Measurements from ENCODE around the gene CD48. TPM values are rescaled to one million over a fixed set of nuclear protein-coding genes. Genes with fewer than 3 reads are reported as not detected.

CD48 gene
- polyA plus RNA-seq, 4 donors: 5.6 to 28.6 (median 10.7) TPM

GRCh38 chr1:160645386-160646130 is 66.1 kb downstream of the CD48 start:
- Histone ChIP-seq H3K4me3 (ENCODE audit: low read depth in 1 of 3, low read length in 3 of 3) (peak overlapping the region in 2 of 3 donors; percentile 17 to 24), H3K36me3 (ENCODE audit: control insufficient read depth in 3 of 3, insufficient read depth in 2 of 3, low read depth in 1 of 3, low read length in 3 of 3) (no peaks in the 10 kb centered on the region), H3K27me3 (ENCODE audit: control insufficient read depth in 3 of 3, insufficient read depth in 3 of 3, low read length in 3 of 3) (no peaks in the 10 kb centered on the region), H3K9me3 (ENCODE audit: control insufficient read depth in 2 of 2, insufficient read depth in 1 of 2, low read depth in 1 of 2, low read length in 1 of 2) (peaks cover 0 to 4% of the 10 kb centered on the region in 2 donors), H3K27ac (ENCODE audit: low read depth in 1 of 3, low read length in 2 of 3) (peak overlapping the region in 2 of 3 donors; percentile 64 to 81), H3K4me1 (ENCODE audit: control insufficient read depth in 3 of 3, insufficient read depth in 2 of 3, low read depth in 1 of 3, low read length in 2 of 3) (peaks cover 0 to 10% (median 2%) of the 10 kb centered on the region in 3 donors)
- DNase-seq: peak in 1 of 2 donors; percentile 75
- WGBS, 3 donors: 74 to 78% (median 75%) methylated on average over 13 of the region's 13 CpGs
- no peak for FAIRE-seq

- DNase-seq: no peak
- H3K4me3 ChIP-seq (ENCODE audit: low read depth in 1 of 3, low read length in 3 of 3): no peak overlapping the region
- H3K36me3 ChIP-seq (ENCODE audit: control insufficient read depth in 3 of 3, insufficient read depth in 2 of 3, low read depth in 1 of 3, low read length in 3 of 3): no peaks in the 10 kb centered on the region
- no peaks in the 10 kb centered on the region for H3K27me3 ChIP-seq (ENCODE audit: control insufficient read depth in 3 of 3, insufficient read depth in 3 of 3, low read length in 3 of 3)
- no peak overlapping the region for H3K27ac ChIP-seq (ENCODE audit: low read depth in 1 of 3, low read length in 2 of 3)
- peaks cover 0 to 3% of the 10 kb centered on the region in 2 donors for H3K9me3 ChIP-seq (ENCODE audit: control insufficient read depth in 2 of 2, insufficient read depth in 1 of 2, low read depth in 1 of 2, low read length in 1 of 2)
- H3K4me1 ChIP-seq (ENCODE audit: control insufficient read depth in 3 of 3, insufficient read depth in 2 of 3, low read depth in 1 of 3, low read length in 2 of 3): peaks cover 0 to 10% (median 6%) of the 10 kb centered on the region in 3 donors
- no peak for FAIRE-seq
Observed at GRCh38 chr1:160644399-160644798, 67.2 kb downstream of the CD48 start.

- Histone ChIP-seq H3K9me3 (ENCODE audit: control insufficient read depth in 2 of 2, insufficient read depth in 1 of 2, low read depth in 1 of 2, low read length in 1 of 2) (no peaks in the 10 kb centered on the region), H3K4me3 (ENCODE audit: low read depth in 1 of 3, low read length in 3 of 3) (no peak overlapping the region), H3K36me3 (ENCODE audit: control insufficient read depth in 3 of 3, insufficient read depth in 2 of 3, low read depth in 1 of 3, low read length in 3 of 3) (no peaks in the 10 kb centered on the region), H3K27ac (ENCODE audit: low read depth in 1 of 3, low read length in 2 of 3) (peak overlapping the region in 1 of 3 donors; percentile 36), H3K27me3 (ENCODE audit: control insufficient read depth in 3 of 3, insufficient read depth in 3 of 3, low read length in 3 of 3) (no peaks in the 10 kb centered on the region), H3K4me1 (ENCODE audit: control insufficient read depth in 3 of 3, insufficient read depth in 2 of 3, low read depth in 1 of 3, low read length in 2 of 3) (peaks cover 0 to 10% (median 6%) of the 10 kb centered on the region in 3 donors)
- 39 to 68% (median 65%) methylated on average over 5 of the region's 5 CpGs for WGBS, 3 donors
- FAIRE-seq (no peak), DNase-seq (peak in 1 of 2 donors; percentile 35)
Observed at GRCh38 chr1:160643138-160643537, 68.5 kb downstream of the CD48 start.

- DNase-seq (no peak), FAIRE-seq (no peak)
- Histone ChIP-seq H3K36me3 (ENCODE audit: control insufficient read depth in 3 of 3, insufficient read depth in 2 of 3, low read depth in 1 of 3, low read length in 3 of 3) (no peaks in the 10 kb centered on the region), H3K27me3 (ENCODE audit: control insufficient read depth in 3 of 3, insufficient read depth in 3 of 3, low read length in 3 of 3) (no peaks in the 10 kb centered on the region), H3K4me3 (ENCODE audit: low read depth in 1 of 3, low read length in 3 of 3) (no peak overlapping the region), H3K4me1 (ENCODE audit: control insufficient read depth in 3 of 3, insufficient read depth in 2 of 3, low read depth in 1 of 3, low read length in 2 of 3) (peaks cover 0 to 10% (median 6%) of the 10 kb centered on the region in 3 donors), H3K27ac (ENCODE audit: low read depth in 1 of 3, low read length in 2 of 3) (peak overlapping the region in 1 of 3 donors; percentile 4), H3K9me3 (ENCODE audit: control insufficient read depth in 2 of 2, insufficient read depth in 1 of 2, low read depth in 1 of 2, low read length in 1 of 2) (no peaks in the 10 kb centered on the region)
- WGBS, 3 donors: 87 to 98% (median 92%) methylated on average over 2 of the region's 2 CpGs
Observed at GRCh38 chr1:160642281-160642644, 69.4 kb downstream of the CD48 start.

- Histone ChIP-seq H3K27me3 (ENCODE audit: control insufficient read depth in 3 of 3, insufficient read depth in 3 of 3, low read length in 3 of 3) (no peaks in the 10 kb centered on the region), H3K9me3 (ENCODE audit: control insufficient read depth in 2 of 2, insufficient read depth in 1 of 2, low read depth in 1 of 2, low read length in 1 of 2) (no peaks in the 10 kb centered on the region), H3K36me3 (ENCODE audit: control insufficient read depth in 3 of 3, insufficient read depth in 2 of 3, low read depth in 1 of 3, low read length in 3 of 3) (no peaks in the 10 kb centered on the region), H3K27ac (ENCODE audit: low read depth in 1 of 3, low read length in 2 of 3) (peak overlapping the region in 2 of 3 donors; percentile 25 to 73), H3K4me3 (ENCODE audit: low read depth in 1 of 3, low read length in 3 of 3) (no peak overlapping the region), H3K4me1 (ENCODE audit: control insufficient read depth in 3 of 3, insufficient read depth in 2 of 3, low read depth in 1 of 3, low read length in 2 of 3) (peaks cover 0 to 10% (median 6%) of the 10 kb centered on the region in 3 donors)
- WGBS, 3 donors: 68 to 78% (median 73%) methylated on average over 8 of the region's 8 CpGs
- FAIRE-seq (no peak), DNase-seq (no peak)
Observed at GRCh38 chr1:160641323-160642280, 70.0 kb downstream of the CD48 start.

- Histone ChIP-seq H3K4me3 (ENCODE audit: low read depth in 1 of 3, low read length in 3 of 3) (no peak overlapping the region), H3K4me1 (ENCODE audit: control insufficient read depth in 3 of 3, insufficient read depth in 2 of 3, low read depth in 1 of 3, low read length in 2 of 3) (peaks cover 0 to 6% (median 3%) of the 10 kb centered on the region in 3 donors), H3K27me3 (ENCODE audit: control insufficient read depth in 3 of 3, insufficient read depth in 3 of 3, low read length in 3 of 3) (no peaks in the 10 kb centered on the region), H3K27ac (ENCODE audit: low read depth in 1 of 3, low read length in 2 of 3) (peak overlapping the region in 1 of 3 donors; percentile 40), H3K36me3 (ENCODE audit: control insufficient read depth in 3 of 3, insufficient read depth in 2 of 3, low read depth in 1 of 3, low read length in 3 of 3) (no peaks in the 10 kb centered on the region), H3K9me3 (ENCODE audit: control insufficient read depth in 2 of 2, insufficient read depth in 1 of 2, low read depth in 1 of 2, low read length in 1 of 2) (no peaks in the 10 kb centered on the region)
- FAIRE-seq (no peak), DNase-seq (no peak)
- WGBS, 3 donors: 83 to 94% (median 85%) methylated on average over 2 of the region's 2 CpGs
Observed at GRCh38 chr1:160640359-160641123, 71.1 kb downstream of the CD48 start.

GRCh38 chr1:160639652-160640051 is 72.0 kb downstream of the CD48 start:
- no peaks in the 10 kb centered on the region for H3K27me3 ChIP-seq (ENCODE audit: control insufficient read depth in 3 of 3, insufficient read depth in 3 of 3, low read length in 3 of 3)
- 5 to 17% (median 10%) methylated on average over 3 of the region's 3 CpGs for WGBS, 3 donors
- H3K9me3 ChIP-seq (ENCODE audit: control insufficient read depth in 2 of 2, insufficient read depth in 1 of 2, low read depth in 1 of 2, low read length in 1 of 2): no peaks in the 10 kb centered on the region
- H3K36me3 ChIP-seq (ENCODE audit: control insufficient read depth in 3 of 3, insufficient read depth in 2 of 3, low read depth in 1 of 3, low read length in 3 of 3): no peaks in the 10 kb centered on the region
- DNase-seq (no peak), FAIRE-seq (no peak)
- no peak overlapping the region for H3K4me3 ChIP-seq (ENCODE audit: low read depth in 1 of 3, low read length in 3 of 3)
- peak overlapping the region in 1 of 3 donors; percentile 47 for H3K27ac ChIP-seq (ENCODE audit: low read depth in 1 of 3, low read length in 2 of 3)
- H3K4me1 ChIP-seq (ENCODE audit: control insufficient read depth in 3 of 3, insufficient read depth in 2 of 3, low read depth in 1 of 3, low read length in 2 of 3): peaks cover 0 to 6% (median 0%) of the 10 kb centered on the region in 3 donors

GRCh38 chr1:160638926-160639325 is 72.7 kb downstream of the CD48 start:
- Histone ChIP-seq H3K27me3 (ENCODE audit: control insufficient read depth in 3 of 3, insufficient read depth in 3 of 3, low read length in 3 of 3) (no peaks in the 10 kb centered on the region), H3K27ac (ENCODE audit: low read depth in 1 of 3, low read length in 2 of 3) (peak overlapping the region in 2 of 3 donors; percentile 6 to 77), H3K9me3 (ENCODE audit: control insufficient read depth in 2 of 2, insufficient read depth in 1 of 2, low read depth in 1 of 2, low read length in 1 of 2) (no peaks in the 10 kb centered on the region), H3K4me1 (ENCODE audit: control insufficient read depth in 3 of 3, insufficient read depth in 2 of 3, low read depth in 1 of 3, low read length in 2 of 3) (peaks cover 0 to 6% (median 0%) of the 10 kb centered on the region in 3 donors), H3K4me3 (ENCODE audit: low read depth in 1 of 3, low read length in 3 of 3) (no peak overlapping the region), H3K36me3 (ENCODE audit: control insufficient read depth in 3 of 3, insufficient read depth in 2 of 3, low read depth in 1 of 3, low read length in 3 of 3) (no peaks in the 10 kb centered on the region)
- 88 to 90% (median 90%) methylated on average over 6 of the region's 6 CpGs for WGBS, 3 donors
- DNase-seq: no peak
- no peak for FAIRE-seq

All from small intestine (tissue), 7 donors.